Effector memory CD4-positive, alpha-beta T cell (primary cell): Measurements from ENCODE around the gene RABIF.
"Not testable (repeated sequence)": the region's sequence is repeated elsewhere in the genome, so short reads cannot be mapped to it uniquely, and the experiment has no call there.

Source experiments
- DNase-seq, 3 donors: peaks; one replicate each; pipeline ENCODE4 v3.0.0-alpha.2; 2020
- H3K27ac ChIP-seq: 2 replicates; pipeline ENCODE4 v1.7.0; 2013; ENCODE audit warnings: mild to moderate bottlenecking, low read length, moderate library complexity; ENCODE audit not compliant: insufficient read depth, poor library complexity, severe bottlenecking
- H3K27me3 ChIP-seq: replicated peaks from 2 replicates; pipeline ENCODE4 v1.7.0; 2013; ENCODE audit warnings: mild to moderate bottlenecking, low read length; ENCODE audit not compliant: insufficient read depth, control insufficient read depth, poor library complexity, severe bottlenecking
- H3K36me3 ChIP-seq: 2 replicates; pipeline ENCODE4 v1.7.0; 2013; ENCODE audit warnings: mild to moderate bottlenecking, low read length, moderate library complexity; ENCODE audit not compliant: control insufficient read depth, insufficient read depth
- H3K4me1 ChIP-seq: 2 replicates; pipeline ENCODE4 v1.7.0; 2013; ENCODE audit warnings: low read length, mild to moderate bottlenecking; ENCODE audit not compliant: control insufficient read depth, insufficient read depth, poor library complexity, severe bottlenecking
- H3K4me3 ChIP-seq: 2 replicates; pipeline ENCODE4 v1.7.0; 2013; ENCODE audit warnings: low read length, low read depth, mild to moderate bottlenecking; ENCODE audit not compliant: insufficient read depth, poor library complexity, severe bottlenecking
- H3K9me3 ChIP-seq: 2 replicates; pipeline ENCODE4 v1.7.0; 2013; ENCODE audit warnings: mild to moderate bottlenecking, low read length, moderate library complexity; ENCODE audit not compliant: control insufficient read depth

RABIF gene

DNA sequence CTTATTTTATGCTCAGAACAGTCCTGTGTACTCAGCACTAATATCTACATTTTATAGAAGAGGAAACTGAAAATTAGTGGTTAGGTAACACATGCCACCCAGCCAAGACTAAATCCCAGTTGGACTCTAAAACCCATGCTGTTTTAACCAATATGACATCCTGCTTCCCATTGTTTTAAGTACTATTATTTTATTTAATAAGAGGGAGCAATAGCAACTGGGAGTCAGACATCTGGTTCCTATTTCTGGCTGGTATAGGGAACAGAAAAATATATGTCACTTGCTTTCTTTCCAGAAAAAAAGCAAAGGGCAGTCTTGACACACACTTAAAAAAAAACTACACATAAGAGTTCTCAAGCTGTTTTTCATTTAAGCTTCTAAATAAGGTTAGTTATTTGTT is 26.2 kb upstream of the RABIF start:
- H3K4me1 ChIP-seq: no peaks in the 10 kb centered on the region
- no peaks in the 10 kb centered on the region for H3K27me3 ChIP-seq
- H3K36me3 ChIP-seq: peaks cover 67% of the 10 kb centered on the region
- no peak for DNase-seq
- H3K4me3 ChIP-seq: no peak overlapping the region
- no peak overlapping the region for H3K27ac ChIP-seq
- H3K9me3 ChIP-seq: no peaks in the 10 kb centered on the region

DNA sequence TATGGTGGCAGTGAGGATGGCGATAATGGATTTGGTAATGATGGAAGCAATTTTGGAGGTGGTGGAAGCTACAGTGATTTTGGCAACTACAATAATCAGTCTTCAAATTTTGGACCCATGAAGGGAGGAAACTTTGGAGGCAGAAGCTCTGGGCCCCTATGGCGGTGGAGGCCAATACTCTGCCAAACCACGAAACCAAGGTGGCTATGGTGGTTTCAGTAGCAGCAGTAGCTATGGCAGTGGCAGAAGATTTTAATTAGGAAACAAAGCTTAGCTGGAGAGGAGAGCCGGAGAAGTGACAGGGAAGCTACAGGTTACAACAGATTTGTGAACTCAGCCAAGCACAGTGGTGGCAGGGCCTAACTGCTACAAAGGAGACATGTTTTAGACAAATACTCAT is 23.5 kb upstream of the RABIF start:
- DNase-seq, H3K27me3 ChIP-seq, H3K4me1 ChIP-seq, H3K27ac ChIP-seq, H3K4me3 ChIP-seq, H3K9me3 ChIP-seq: not testable (repeated sequence)
- peaks cover 71% of the 10 kb centered on the region for H3K36me3 ChIP-seq

DNA sequence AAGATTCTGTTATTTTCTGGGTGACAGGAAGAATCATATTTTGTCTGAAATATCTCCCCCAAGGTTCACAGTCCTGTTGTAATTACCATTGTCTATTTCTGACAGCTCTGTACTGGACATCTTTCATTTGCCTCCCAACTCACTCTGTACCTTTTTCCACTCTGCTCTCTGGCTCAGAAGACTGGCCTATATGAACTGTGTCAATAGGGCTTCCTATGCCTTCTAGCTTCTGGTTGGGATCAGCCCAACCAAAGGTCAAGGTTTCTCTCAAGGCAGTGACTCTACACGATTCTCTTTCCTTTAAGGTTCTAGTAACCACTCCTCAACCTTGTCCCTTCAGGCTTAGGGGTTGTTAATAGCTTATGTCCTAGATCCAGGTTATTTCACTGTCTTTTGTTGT is 20.5 kb upstream of the RABIF start:
- Histone ChIP-seq H3K27ac (no peak overlapping the region), H3K9me3 (no peaks in the 10 kb centered on the region), H3K27me3 (no peaks in the 10 kb centered on the region), H3K4me1 (no peaks in the 10 kb centered on the region), H3K36me3 (peaks cover 58% of the 10 kb centered on the region), H3K4me3 (no peak overlapping the region)
- no peak for DNase-seq

DNA sequence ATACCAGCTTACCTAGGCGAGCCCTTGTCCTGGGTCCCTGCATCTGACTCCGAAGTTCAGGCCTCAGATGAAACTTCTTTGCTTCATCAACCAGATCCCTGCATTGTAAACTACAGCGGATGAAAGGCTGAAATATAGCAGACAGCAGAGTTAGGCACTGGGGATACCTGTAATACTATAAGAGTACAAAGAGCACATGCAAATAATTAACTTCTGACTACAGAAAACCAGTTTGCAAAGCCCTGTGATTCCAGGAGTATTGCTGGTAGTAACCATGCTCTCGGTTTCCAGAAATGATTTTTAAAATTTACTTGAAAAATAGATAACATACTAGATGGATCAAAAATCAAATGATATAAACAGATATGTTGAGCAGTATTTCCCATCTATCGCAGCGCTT is 20.0 kb upstream of the RABIF start:
- Histone ChIP-seq H3K9me3 (no peaks in the 10 kb centered on the region), H3K36me3 (peaks cover 58% of the 10 kb centered on the region), H3K27me3 (no peaks in the 10 kb centered on the region), H3K4me1 (no peaks in the 10 kb centered on the region), H3K4me3 (no peak overlapping the region), H3K27ac (no peak overlapping the region)
- DNase-seq: no peak

DNA sequence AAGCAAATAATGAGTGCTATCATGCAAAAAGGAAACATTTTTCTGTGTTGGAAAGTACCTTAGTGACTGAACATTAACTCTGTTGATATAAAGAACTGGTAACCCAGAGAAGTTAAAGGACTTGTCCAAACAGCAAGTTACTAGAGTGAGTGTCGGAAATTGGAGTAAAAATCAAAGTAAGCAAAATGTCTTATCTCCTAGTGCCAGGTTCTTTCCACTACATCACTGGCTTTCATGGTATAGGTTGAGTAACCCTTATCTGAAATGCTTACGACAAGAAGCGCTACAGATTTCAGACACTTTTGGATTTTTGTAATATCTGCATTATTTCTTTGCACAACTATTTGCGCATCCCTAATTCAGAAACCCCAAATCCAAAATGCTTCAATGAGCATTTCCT is 16.4 kb upstream of the RABIF start:
- Histone ChIP-seq H3K4me1 (no peaks in the 10 kb centered on the region), H3K27ac (no peak overlapping the region), H3K9me3 (no peaks in the 10 kb centered on the region), H3K36me3 (peaks cover 41% of the 10 kb centered on the region), H3K27me3 (no peaks in the 10 kb centered on the region), H3K4me3 (no peak overlapping the region)
- DNase-seq: no peak

DNA sequence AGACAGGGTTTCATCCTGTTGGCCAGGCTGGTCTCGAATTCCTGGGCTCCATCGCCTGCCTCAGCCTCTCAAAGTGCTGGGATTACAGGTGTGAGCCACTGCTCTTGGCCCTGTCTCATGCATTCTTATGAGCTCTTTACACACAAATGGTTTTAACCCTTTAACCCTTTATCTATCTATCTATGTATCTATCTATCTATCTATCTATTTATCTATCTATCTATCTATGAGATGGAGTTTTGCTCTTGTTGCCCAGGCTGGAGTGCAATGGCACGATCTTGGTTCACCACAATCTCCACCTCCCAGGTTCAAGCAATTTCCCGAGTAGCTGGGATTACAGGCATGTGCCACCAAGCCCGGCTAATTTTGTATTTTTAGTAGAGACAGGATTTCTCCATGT is 14.9 kb upstream of the RABIF start:
- H3K36me3 ChIP-seq: peaks cover 26% of the 10 kb centered on the region
- not testable (repeated sequence) for H3K4me1 ChIP-seq, DNase-seq, H3K9me3 ChIP-seq, H3K27me3 ChIP-seq, H3K27ac ChIP-seq, H3K4me3 ChIP-seq

DNA sequence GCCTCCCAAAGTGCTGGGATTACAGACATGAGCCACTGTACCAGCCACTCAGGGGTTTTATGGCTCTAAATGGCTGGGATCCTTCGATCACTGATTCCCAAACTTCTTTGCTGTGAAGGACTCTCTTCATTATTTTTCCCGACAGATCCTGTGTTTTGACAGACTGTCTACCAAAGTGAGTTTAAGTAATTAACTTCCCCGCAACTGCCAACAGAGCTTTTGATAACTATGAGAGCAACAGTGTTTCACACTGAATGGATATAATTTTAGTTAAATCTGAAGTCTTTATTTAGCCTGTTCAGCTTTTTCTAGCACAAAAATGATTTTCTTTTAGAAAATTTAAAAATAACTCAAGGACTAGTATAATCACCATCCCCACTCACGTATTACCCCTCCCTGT is 12.6 kb upstream of the RABIF start:
- Histone ChIP-seq H3K4me1 (no peaks in the 10 kb centered on the region), H3K36me3 (peaks cover 13% of the 10 kb centered on the region), H3K4me3 (no peak overlapping the region), H3K27ac (no peak overlapping the region), H3K27me3 (no peaks in the 10 kb centered on the region), H3K9me3 (no peaks in the 10 kb centered on the region)
- no peak for DNase-seq

DNA sequence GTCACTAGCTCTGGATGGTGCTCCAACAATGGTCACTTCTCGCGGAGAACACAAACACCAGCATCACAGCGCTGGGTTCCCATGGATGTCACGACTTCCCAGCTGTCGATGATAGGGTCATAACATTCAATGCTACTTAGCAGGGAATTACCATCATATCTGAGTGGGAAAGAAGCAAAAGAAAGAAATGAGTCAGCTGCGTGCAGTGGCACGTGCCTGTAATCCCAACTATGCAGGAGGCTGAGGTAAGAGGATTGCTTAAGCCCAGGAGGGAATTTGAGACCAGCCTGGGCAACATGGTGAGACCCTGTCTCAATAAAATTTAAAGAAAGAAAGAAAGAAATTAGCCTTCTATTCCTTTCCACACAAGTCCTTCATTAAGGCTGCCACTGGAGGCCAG is 3.6 kb upstream of the RABIF start:
- DNase-seq: no peak
- no peak overlapping the region for H3K27ac ChIP-seq
- H3K36me3 ChIP-seq: peaks cover 51% of the 10 kb centered on the region
- peaks cover 9% of the 10 kb centered on the region for H3K4me1 ChIP-seq
- no peak overlapping the region for H3K4me3 ChIP-seq
- H3K27me3 ChIP-seq: no peaks in the 10 kb centered on the region
- no peaks in the 10 kb centered on the region for H3K9me3 ChIP-seq

DNA sequence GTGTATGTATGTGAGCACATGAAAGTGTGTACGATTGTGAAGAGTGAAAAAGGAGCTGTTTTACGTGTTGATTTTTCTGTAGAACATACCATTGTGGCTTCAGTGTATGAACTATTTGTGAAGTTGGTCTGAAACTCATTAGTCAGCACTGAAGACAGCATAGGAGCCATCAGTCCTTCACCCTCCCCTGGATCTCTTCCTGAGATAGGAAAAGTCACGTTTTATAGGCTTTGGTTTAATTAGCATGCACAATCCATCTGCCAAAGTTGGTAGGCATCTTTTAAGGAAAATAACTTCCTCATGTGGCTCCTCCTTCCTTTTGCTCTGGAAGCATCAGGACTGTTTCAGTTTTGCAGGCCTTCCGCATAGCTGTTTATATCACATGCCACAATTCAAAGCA is 1.4 kb upstream of the RABIF start:
- DNase-seq: no peak
- Histone ChIP-seq H3K9me3 (no peaks in the 10 kb centered on the region), H3K4me1 (peaks cover 9% of the 10 kb centered on the region), H3K27ac (no peak overlapping the region), H3K27me3 (no peaks in the 10 kb centered on the region), H3K4me3 (no peak overlapping the region), H3K36me3 (peaks cover 35% of the 10 kb centered on the region)

DNA sequence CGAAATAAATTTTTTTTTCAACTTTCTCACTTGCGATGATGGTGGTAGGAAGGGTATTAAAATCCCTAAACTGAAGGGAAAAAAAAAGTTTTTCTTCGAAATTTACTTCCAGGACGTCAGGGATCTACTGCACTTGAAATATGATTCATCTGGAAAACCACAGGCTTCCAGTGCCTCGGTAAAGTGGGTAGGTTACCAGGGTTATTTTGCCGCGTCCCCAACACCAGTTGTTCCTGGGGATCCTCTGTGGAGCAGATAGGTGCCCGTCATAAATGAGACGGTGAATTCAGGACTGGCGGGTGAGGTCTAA is 773 bp downstream of the RABIF start:
- Histone ChIP-seq H3K36me3 (peaks cover 15% of the 10 kb centered on the region), H3K27me3 (no peaks in the 10 kb centered on the region), H3K4me3 (peak overlapping the region; percentile 75), H3K27ac (peak overlapping the region; percentile 92), H3K4me1 (peaks cover 9% of the 10 kb centered on the region), H3K9me3 (no peaks in the 10 kb centered on the region)
- DNase-seq: no peak

DNA sequence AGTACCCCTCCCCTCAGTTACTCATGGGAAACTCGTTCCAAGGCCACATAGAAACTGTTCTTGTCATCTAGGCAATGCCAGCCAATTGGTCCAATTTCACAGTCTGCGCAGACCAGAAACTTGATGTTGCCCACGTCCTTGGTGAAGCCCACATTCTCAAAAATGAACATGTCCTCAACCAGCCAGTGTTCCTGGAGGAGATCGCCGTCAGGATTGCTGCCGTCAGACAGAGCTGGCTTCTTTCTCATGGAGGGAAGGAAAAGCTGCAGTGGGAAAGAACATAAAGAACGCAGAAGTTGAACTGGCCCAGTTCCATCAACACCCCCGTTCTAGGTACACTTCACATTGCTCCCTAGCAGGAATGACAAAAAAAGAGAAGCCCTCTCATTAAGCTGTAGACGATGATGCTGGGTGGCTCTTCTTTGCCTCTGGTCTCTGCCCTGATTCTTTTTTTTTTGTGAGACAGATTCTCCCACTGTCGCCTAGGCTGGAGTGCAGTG is 7.9 kb downstream of the RABIF start:
- peaks cover 27% of the 10 kb centered on the region for H3K36me3 ChIP-seq
- H3K27me3 ChIP-seq: no peaks in the 10 kb centered on the region
- no peaks in the 10 kb centered on the region for H3K4me1 ChIP-seq
- no peak overlapping the region for H3K27ac ChIP-seq
- H3K9me3 ChIP-seq: no peaks in the 10 kb centered on the region
- no peak overlapping the region for H3K4me3 ChIP-seq
- no peak for DNase-seq
